SKM-1 treated with dmso at 0.1 percent for 144 hours (cell line): ENCODE results near the gene KPNA5.

Experiments
- DNase-seq: peaks from one replicate; lab custom pipeline; 2025; ENCODE audit not compliant: unreplicated experiment; lab: John Stamatoyannopoulos, UW

The KPNA5 gene

DNA sequence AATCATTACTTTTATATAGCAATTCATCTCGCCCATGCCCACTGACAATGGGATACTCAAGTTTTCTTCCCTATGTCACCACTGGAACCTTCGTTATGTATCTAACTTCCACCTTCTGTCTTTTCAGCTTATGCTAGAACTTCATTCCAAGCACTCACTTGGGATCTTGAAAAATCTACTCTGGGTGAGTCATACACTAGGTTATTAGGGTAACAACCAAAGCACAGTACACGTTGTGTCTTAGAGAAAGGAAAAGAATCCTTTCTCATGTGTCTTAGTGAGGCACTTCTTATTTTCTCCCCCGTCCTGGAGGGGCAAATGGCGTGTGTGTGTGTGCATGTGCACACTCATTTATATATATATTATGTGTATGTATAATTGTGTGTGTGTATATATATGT, 102.8 kb downstream of the KPNA5 start:
- no peak for DNase-seq
